HG03108 (cell line): Measurements from ENCODE around the gene SLC1A2.

Experiments used
- ATAC-seq: cut with Tn5 transposase; IDR thresholded peaks from one replicate; pipeline ENCODE4 v1.9.1; 2021; ENCODE audit warnings: moderate library complexity; ENCODE audit not compliant: unreplicated experiment

SLC1A2 gene

GRCh38 chr11:35352077-35352888 is 67.1 kb downstream of the SLC1A2 start:
- ATAC-seq = no peak

- no peak for ATAC-seq
Observed at GRCh38 chr11:35349897-35350296, 69.5 kb downstream of the SLC1A2 start.

- no peak for ATAC-seq
Observed at GRCh38 chr11:35348898-35349687, 70.3 kb downstream of the SLC1A2 start.

GRCh38 chr11:35347921-35348331 is 71.4 kb downstream of the SLC1A2 start:
- no peak for ATAC-seq

GRCh38 chr11:35347173-35347878 is 72.0 kb downstream of the SLC1A2 start:
- ATAC-seq = no peak

GRCh38 chr11:35346472-35347156 is 72.7 kb downstream of the SLC1A2 start:
- ATAC-seq = no peak

- no peak for ATAC-seq
Observed at GRCh38 chr11:35344681-35345574, 74.4 kb downstream of the SLC1A2 start.

- peak; percentile 49 for ATAC-seq
Observed at GRCh38 chr11:35343033-35343598, 76.2 kb downstream of the SLC1A2 start.

GRCh38 chr11:35340715-35341114 is 78.6 kb downstream of the SLC1A2 start:
- ATAC-seq = no peak

GRCh38 chr11:35340071-35340470 is 79.3 kb downstream of the SLC1A2 start:
- no peak for ATAC-seq

GRCh38 chr11:35338921-35339320 is 80.4 kb downstream of the SLC1A2 start:
- ATAC-seq = no peak

GRCh38 chr11:35337914-35338305 is 81.4 kb downstream of the SLC1A2 start:
- ATAC-seq = no peak

- no peak for ATAC-seq
Observed at GRCh38 chr11:35337136-35337913, 82.0 kb downstream of the SLC1A2 start.

- ATAC-seq = no peak
Observed at GRCh38 chr11:35336726-35337125, 82.6 kb downstream of the SLC1A2 start.

- no peak for ATAC-seq
Observed at GRCh38 chr11:35335226-35335625, 84.1 kb downstream of the SLC1A2 start.

GRCh38 chr11:35334385-35335090 is 84.8 kb downstream of the SLC1A2 start:
- ATAC-seq = peak; percentile 71

GRCh38 chr11:35332524-35332923 is 86.8 kb downstream of the SLC1A2 start:
- ATAC-seq = no peak

- peak; percentile 48 for ATAC-seq
Observed at GRCh38 chr11:35330931-35331330, 88.4 kb downstream of the SLC1A2 start.
